Epithelial cell of esophagus (primary cell): ENCODE measurements around the gene MED1.
"Not testable (repeated sequence)": the region's sequence is repeated elsewhere in the genome, so short reads cannot be mapped to it uniquely, and the experiment has no call there.

Experiments used
- DNase-seq: peaks from one replicate; pipeline ENCODE4 v3.0.0; 2010; ENCODE audit warnings: low read depth
- H3K4me3 ChIP-seq: 2 replicates; pipeline ENCODE4 v1.5.1; 2011; ENCODE audit warnings: mild to moderate bottlenecking, low read length, control low read depth
- TF ChIP-seq, protein P1 (sequence below): IDR thresholded peaks from 2 replicates; pipeline ENCODE4 v1.5.1; 2011; ENCODE audit warnings: low read depth, mild to moderate bottlenecking, low read length, control low read depth, inconsistent platforms; ENCODE audit not compliant: insufficient read depth; ENCODE audit errors: missing control alignments

MED1 gene, protein sequence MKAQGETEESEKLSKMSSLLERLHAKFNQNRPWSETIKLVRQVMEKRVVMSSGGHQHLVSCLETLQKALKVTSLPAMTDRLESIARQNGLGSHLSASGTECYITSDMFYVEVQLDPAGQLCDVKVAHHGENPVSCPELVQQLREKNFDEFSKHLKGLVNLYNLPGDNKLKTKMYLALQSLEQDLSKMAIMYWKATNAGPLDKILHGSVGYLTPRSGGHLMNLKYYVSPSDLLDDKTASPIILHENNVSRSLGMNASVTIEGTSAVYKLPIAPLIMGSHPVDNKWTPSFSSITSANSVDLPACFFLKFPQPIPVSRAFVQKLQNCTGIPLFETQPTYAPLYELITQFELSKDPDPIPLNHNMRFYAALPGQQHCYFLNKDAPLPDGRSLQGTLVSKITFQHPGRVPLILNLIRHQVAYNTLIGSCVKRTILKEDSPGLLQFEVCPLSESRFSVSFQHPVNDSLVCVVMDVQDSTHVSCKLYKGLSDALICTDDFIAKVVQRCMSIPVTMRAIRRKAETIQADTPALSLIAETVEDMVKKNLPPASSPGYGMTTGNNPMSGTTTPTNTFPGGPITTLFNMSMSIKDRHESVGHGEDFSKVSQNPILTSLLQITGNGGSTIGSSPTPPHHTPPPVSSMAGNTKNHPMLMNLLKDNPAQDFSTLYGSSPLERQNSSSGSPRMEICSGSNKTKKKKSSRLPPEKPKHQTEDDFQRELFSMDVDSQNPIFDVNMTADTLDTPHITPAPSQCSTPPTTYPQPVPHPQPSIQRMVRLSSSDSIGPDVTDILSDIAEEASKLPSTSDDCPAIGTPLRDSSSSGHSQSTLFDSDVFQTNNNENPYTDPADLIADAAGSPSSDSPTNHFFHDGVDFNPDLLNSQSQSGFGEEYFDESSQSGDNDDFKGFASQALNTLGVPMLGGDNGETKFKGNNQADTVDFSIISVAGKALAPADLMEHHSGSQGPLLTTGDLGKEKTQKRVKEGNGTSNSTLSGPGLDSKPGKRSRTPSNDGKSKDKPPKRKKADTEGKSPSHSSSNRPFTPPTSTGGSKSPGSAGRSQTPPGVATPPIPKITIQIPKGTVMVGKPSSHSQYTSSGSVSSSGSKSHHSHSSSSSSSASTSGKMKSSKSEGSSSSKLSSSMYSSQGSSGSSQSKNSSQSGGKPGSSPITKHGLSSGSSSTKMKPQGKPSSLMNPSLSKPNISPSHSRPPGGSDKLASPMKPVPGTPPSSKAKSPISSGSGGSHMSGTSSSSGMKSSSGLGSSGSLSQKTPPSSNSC (N-terminal part only)

DNA sequence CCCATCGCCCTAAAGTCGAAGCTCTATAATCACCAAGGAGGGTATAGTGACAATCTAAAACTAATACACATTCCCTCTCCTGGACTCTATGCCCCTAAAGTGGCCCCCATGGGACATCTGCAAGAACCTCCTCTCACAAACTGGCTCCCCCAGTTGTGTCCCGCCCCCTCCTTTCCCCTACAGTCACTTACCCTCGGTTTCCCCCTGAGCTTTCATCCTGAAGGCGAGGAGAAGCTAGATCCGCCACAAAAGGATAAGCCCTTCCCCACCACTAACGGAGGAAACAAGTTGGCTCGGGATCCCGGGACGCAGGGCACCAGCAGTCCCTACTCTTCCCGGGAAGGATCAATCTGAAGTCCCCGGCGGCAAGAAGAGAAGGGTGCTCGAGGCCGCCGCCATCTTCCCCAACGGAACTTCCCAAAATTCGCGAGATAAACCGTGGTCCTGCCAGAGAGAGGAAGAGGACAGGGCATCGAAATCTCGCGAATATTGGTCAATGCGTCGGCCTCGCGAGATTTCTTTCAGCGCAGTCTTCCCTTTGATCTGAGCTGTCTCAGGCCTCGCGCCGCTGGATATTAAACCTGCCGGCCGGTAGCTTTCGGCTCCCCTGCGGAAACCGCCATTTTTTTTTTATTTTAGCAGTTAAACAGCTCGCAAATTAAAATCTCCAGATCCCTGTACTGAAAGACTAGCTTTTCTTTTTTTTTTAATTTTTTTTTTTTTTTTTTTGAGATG is at the start of gene MED1:
Gene MED1 (minus strand): TSS at position 417 of the 735 bp plus-strand sequence. CDS start 201 bp downstream, at position 216.
- peak within 1 kb of the TSS; percentile 99 for H3K4me3 ChIP-seq
- DNase-seq = peak; percentile 98
- TF ChIP-seq, protein P1, sequence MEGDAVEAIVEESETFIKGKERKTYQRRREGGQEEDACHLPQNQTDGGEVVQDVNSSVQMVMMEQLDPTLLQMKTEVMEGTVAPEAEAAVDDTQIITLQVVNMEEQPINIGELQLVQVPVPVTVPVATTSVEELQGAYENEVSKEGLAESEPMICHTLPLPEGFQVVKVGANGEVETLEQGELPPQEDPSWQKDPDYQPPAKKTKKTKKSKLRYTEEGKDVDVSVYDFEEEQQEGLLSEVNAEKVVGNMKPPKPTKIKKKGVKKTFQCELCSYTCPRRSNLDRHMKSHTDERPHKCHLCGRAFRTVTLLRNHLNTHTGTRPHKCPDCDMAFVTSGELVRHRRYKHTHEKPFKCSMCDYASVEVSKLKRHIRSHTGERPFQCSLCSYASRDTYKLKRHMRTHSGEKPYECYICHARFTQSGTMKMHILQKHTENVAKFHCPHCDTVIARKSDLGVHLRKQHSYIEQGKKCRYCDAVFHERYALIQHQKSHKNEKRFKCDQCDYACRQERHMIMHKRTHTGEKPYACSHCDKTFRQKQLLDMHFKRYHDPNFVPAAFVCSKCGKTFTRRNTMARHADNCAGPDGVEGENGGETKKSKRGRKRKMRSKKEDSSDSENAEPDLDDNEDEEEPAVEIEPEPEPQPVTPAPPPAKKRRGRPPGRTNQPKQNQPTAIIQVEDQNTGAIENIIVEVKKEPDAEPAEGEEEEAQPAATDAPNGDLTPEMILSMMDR = peak; percentile 5

DNA sequence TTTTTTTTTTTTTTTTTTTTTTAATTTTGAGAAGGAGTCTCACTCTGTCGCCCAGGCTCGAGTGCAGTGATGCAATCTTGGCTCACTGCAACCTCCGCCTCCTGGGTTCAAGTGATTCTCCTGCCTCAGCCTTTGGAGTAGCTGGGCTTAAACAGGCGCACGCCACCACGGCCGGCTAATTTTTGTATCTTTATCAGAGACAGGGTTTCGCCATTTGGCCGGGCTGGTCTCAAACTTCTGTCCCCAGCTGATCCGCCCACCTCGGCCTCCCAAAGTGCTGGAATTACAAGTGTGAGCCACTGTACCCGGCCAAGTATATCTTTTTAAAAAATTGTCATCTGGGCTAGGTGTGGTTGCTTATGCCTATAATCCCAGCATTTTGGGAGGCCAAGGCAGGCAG is 45.9 kb upstream of the MED1 start:
- not testable (repeated sequence) for DNase-seq, H3K4me3 ChIP-seq

DNA sequence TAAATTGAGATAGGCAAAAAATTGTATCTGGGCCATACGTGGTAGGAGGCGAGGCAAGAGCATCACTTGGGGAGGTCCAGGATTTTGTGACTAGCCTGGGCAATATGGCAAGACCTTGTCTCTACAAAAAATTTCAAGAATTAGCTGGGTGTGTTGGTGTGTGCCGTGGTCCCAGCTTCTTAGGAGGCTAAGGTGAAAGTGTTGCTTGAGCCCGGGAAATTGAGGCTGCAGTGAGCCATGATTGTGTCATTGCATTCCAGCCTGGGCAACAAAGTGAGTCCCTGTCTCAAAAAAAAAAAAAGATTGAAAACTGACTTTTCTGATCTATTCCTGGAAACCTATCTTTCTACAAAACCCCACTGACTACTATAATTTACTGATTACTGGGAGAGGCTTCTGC is 36.9 kb upstream of the MED1 start:
- H3K4me3 ChIP-seq = no peak overlapping the region
- peak; percentile 31 for DNase-seq
- TF ChIP-seq, protein P1 = no peak

DNA sequence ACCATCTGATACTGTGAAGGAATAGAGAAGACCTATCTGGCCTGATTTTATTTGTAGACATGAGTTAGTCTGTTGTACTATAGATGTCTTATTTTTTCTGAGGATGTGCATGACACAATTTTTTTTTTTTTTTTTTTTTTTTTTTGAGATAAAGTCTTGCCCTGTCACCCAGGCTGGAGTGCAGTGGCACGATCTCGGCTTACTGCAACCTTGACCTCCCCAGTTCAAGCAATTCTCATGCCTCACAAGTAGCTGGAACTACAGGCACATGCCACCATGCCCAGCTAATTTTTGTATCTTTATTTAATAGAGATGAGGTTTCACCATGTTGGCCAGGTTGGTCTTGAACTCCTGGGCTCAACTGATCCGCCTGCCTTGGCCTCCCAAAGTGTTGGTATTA is 36.4 kb upstream of the MED1 start:
- not testable (repeated sequence) for H3K4me3 ChIP-seq, DNase-seq

DNA sequence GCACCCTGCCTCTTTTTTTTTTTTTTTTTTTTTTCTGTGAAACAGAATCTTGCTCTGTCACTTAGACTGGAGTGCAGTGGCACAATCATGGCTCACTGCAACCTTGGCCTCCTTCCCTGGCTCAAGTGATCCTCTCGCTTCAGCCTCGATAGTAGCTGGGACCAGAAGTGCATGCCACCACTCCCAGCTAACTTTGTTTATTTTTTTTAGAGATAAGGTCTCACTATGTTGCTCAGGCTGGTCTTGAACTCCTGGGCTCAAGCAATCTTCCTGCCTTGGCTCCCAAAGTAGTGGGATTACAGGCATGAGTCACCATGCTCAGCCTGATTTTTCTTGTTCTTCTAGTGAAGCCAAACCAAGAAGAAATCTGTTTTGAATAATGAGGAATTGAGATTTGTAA is 35.2 kb upstream of the MED1 start:
- H3K4me3 ChIP-seq = no peak overlapping the region
- peak; percentile 47 for DNase-seq
- TF ChIP-seq, protein P1 = no peak

DNA sequence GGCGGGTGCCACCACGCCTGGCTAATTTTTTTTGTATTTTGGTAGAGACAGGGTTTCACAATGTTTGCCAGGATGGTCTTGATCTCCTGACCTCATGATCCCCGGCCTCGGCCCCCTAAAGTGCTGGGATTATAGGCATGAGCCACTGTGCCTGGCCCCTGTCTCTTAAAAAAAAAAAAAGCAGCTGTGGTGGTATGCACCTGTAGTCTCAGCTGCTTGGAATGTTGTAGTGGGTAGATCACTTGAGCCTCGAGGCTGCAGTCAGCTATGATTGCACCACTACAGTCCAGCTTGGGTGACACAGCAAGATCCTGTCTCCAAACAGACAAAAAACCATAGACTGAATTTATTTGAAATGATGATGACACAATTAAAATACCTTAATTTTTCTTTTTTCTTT is 34.5 kb upstream of the MED1 start:
- peak; percentile 97 for DNase-seq
- H3K4me3 ChIP-seq = no peak overlapping the region
- TF ChIP-seq, protein P1 = no peak

DNA sequence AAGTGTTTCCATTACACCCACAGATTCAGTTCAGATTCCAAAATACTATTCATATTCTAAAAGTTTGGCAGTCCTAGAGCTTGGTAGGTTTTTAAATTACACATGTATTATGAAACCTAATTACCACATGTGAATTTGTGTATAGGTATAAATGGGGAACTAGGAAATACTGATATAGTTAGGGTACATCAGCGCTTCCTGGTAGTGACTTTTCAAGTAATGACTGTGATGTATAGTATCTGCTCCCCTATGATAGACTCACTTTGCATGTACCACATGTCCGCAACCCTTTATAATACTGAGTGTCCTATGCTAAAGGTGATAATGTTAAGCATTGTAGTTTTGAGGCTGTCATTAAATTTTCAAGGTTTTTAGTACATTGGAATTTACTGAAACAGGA is 33.1 kb upstream of the MED1 start:
- DNase-seq = no peak
- H3K4me3 ChIP-seq = no peak overlapping the region
- TF ChIP-seq, protein P1 = no peak
